Osteocyte (in vitro differentiated cells): Measurements from ENCODE around the gene INO80C. TPM values are rescaled to one million over a fixed set of nuclear protein-coding genes. Genes with fewer than 3 reads are reported as not detected.

Experiments used
- DNase-seq: peaks from one replicate; pipeline ENCODE4 v3.0.0; 2021; ENCODE audit warnings: mixed read lengths; ENCODE audit not compliant: unreplicated experiment; ENCODE audit errors: extremely low spot score
- H3K27ac Mint-ChIP-seq: one replicate; pipeline ENCODE4 v1.8.0; 2021; ENCODE audit warnings: mild to moderate bottlenecking, mixed read lengths; ENCODE audit not compliant: unreplicated experiment
- H3K27me3 Mint-ChIP-seq: one replicate; pipeline ENCODE4 v1.8.0; 2021; ENCODE audit warnings: mixed read lengths; ENCODE audit not compliant: unreplicated experiment
- H3K36me3 Mint-ChIP-seq: one replicate; pipeline ENCODE4 v1.8.0; 2021; ENCODE audit warnings: mixed read lengths; ENCODE audit not compliant: unreplicated experiment
- H3K4me1 Mint-ChIP-seq: one replicate; pipeline ENCODE4 v1.8.0; 2021; ENCODE audit warnings: mixed read lengths; ENCODE audit not compliant: unreplicated experiment
- H3K4me3 Mint-ChIP-seq: one replicate; pipeline ENCODE4 v1.8.0; 2021; ENCODE audit warnings: mild to moderate bottlenecking, moderate library complexity, mixed read lengths; ENCODE audit not compliant: unreplicated experiment
- H3K9me3 Mint-ChIP-seq: one replicate; pipeline ENCODE4 v1.8.0; 2021; ENCODE audit warnings: mixed read lengths; ENCODE audit not compliant: unreplicated experiment
- CTCF ChIP-seq: fragments of 200-600 bp; sonication (generic); IDR thresholded peaks from 2 replicates; pipeline ENCODE4 v1.5.0; 2021; ENCODE audit warnings: antibody characterized with exemption, mild to moderate bottlenecking, moderate library complexity
- total RNA-seq: library from RNA; stranded (reverse); gene quantifications from 2 replicates; pipeline ENCODE4 v1.2.1, GENCODE V29; 2021

Gene INO80C
- total RNA-seq, 1 donor from 2014 or later = 30.2 TPM

- Mint-ChIP-seq H3K27me3 (no peaks in the 10 kb centered on the region), H3K36me3 (peaks cover 5% of the 10 kb centered on the region), H3K4me3 (no peak overlapping the region), H3K4me1 (peaks cover 69% of the 10 kb centered on the region), H3K27ac (peak overlapping the region; percentile 86), H3K9me3 (no peaks in the 10 kb centered on the region)
- DNase-seq = no peak
- no peak for TF ChIP-seq CTCF
Observed at GRCh38 chr18:35459997-35460396, 37.8 kb downstream of the INO80C start.

- peak; percentile 81 for DNase-seq
- Mint-ChIP-seq H3K27me3 (no peaks in the 10 kb centered on the region), H3K36me3 (no peaks in the 10 kb centered on the region), H3K27ac (peak overlapping the region; percentile 86), H3K4me1 (peaks cover 64% of the 10 kb centered on the region), H3K9me3 (no peaks in the 10 kb centered on the region), H3K4me3 (peak overlapping the region; percentile 12)
- TF ChIP-seq CTCF = no peak
Observed at GRCh38 chr18:35458677-35459441, 38.9 kb downstream of the INO80C start.

DNA sequence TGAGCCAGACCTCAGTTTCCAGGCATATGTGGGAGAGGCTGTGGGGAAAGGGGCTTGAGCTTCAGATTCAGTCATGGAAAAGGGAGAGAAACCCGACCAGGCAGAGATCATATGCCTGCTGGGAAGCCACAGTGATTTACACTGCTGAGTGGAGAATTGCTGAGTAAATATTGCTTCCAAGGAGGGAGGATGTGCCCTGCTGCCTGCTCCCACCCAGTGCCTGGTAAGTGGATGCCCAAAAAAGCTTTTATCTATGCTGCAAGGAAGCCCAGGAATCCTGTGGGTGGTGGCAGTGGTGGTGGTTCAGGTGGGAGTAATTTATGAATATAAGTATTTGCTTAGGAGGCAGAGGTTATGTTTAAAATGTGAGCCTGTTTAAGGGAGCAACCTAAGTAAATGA is 39.5 kb downstream of the INO80C start:
- no peak for DNase-seq

GRCh38 chr18:35457140-35457704 is 40.5 kb downstream of the INO80C start:
- no peaks in the 10 kb centered on the region for H3K27me3 Mint-ChIP-seq
- no peak for DNase-seq
- peaks cover 72% of the 10 kb centered on the region for H3K4me1 Mint-ChIP-seq
- H3K27ac Mint-ChIP-seq = peak overlapping the region; percentile 67
- no peaks in the 10 kb centered on the region for H3K36me3 Mint-ChIP-seq
- no peak for TF ChIP-seq CTCF
- no peak overlapping the region for H3K4me3 Mint-ChIP-seq
- no peaks in the 10 kb centered on the region for H3K9me3 Mint-ChIP-seq

More for the DNA sequence above, 39.5 kb downstream of the INO80C start:
- TF ChIP-seq CTCF = no peak
- H3K27me3 Mint-ChIP-seq = no peaks in the 10 kb centered on the region
- no peak overlapping the region for H3K4me3 Mint-ChIP-seq
- H3K27ac Mint-ChIP-seq = peak overlapping the region; percentile 86
- H3K4me1 Mint-ChIP-seq = peaks cover 69% of the 10 kb centered on the region
- no peaks in the 10 kb centered on the region for H3K36me3 Mint-ChIP-seq
- no peaks in the 10 kb centered on the region for H3K9me3 Mint-ChIP-seq
